Gastroesophageal sphincter (tissue), 3 donors: ENCODE data around the gene SAC3D1.

ENCODE experiments used
- CTCF ChIP-seq, 4 experiments: fragments of 200-600 bp in 2 of 4; fragments of 450-650 bp in 2 of 4; sonication (generic) in 1 of 4; IDR thresholded peaks; one replicate each; pipeline ENCODE4 v1.5.1; 2017 to 2019; ENCODE audit warnings: antibody characterized with exemption in 4 of 4, mild to moderate bottlenecking in 2 of 4, moderate library complexity in 2 of 4
- EP300 ChIP-seq: sonication (generic); formaldehyde crosslinking; IDR thresholded peaks from one replicate; pipeline ENCODE4 v1.6.1; 2017; ENCODE audit warnings: antibody characterized with exemption, mild to moderate bottlenecking

GRCh38 chr11:65051398-65051858 lies 10.4 kb downstream of the SAC3D1 start:
- TF ChIP-seq CTCF (IDR thresholded peaks at IDR 0.05) (no peak), EP300 (no peak)
